ENCODE results near the gene CALML5. TPM values are rescaled to one million over a fixed set of nuclear protein-coding genes. Genes with fewer than 3 reads are reported as not detected.

Gene CALML5
- total RNA-seq (2014; rRNA removed; shearing (Covaris generic)), result not detected in 2 replicates

GRCh38 chr10:5499493-5500140 lies at the start of gene CALML5:
Gene CALML5 (minus strand): TSS chr10:5499570. CDS start chr10:5499438, 132 bp downstream.
- H3K36me3 ChIP-seq (replicated peaks; ENCODE audit: control insufficient read depth, insufficient read depth, low read length), result no peaks in the 10 kb centered on the region
- no peak within 1 kb of the TSS for H3K4me3 ChIP-seq (ENCODE audit: insufficient read depth, low read depth, low read length)
- no peaks in the 10 kb centered on the region for H3K27me3 ChIP-seq (ENCODE audit: control insufficient read depth, insufficient read depth, low read length)
- no peak for DNase-seq

GRCh38 chr10:5547931-5548660 lies 48.7 kb upstream of the CALML5 start:
- Histone ChIP-seq H3K36me3 (replicated peaks; ENCODE audit: control insufficient read depth, insufficient read depth, low read length) (no peaks in the 10 kb centered on the region), H3K4me3 (ENCODE audit: insufficient read depth, low read depth, low read length) (no peak overlapping the region), H3K27me3 (ENCODE audit: control insufficient read depth, insufficient read depth, low read length) (no peaks in the 10 kb centered on the region)
- DNase-seq, result no peak

GRCh38 chr10:5547681-5547930 lies 48.2 kb upstream of the CALML5 start:
- Histone ChIP-seq H3K4me3 (ENCODE audit: insufficient read depth, low read depth, low read length) (no peak overlapping the region), H3K36me3 (replicated peaks; ENCODE audit: control insufficient read depth, insufficient read depth, low read length) (no peaks in the 10 kb centered on the region), H3K27me3 (ENCODE audit: control insufficient read depth, insufficient read depth, low read length) (no peaks in the 10 kb centered on the region)
- no peak for DNase-seq

GRCh38 chr10:5546891-5547680 lies 47.7 kb upstream of the CALML5 start:
- Histone ChIP-seq H3K36me3 (replicated peaks; ENCODE audit: control insufficient read depth, insufficient read depth, low read length) (no peaks in the 10 kb centered on the region), H3K27me3 (ENCODE audit: control insufficient read depth, insufficient read depth, low read length) (no peaks in the 10 kb centered on the region), H3K4me3 (ENCODE audit: insufficient read depth, low read depth, low read length) (no peak overlapping the region)
- no peak for DNase-seq

GRCh38 chr10:5545778-5546710 lies 46.7 kb upstream of the CALML5 start:
- Histone ChIP-seq H3K27me3 (ENCODE audit: control insufficient read depth, insufficient read depth, low read length) (no peaks in the 10 kb centered on the region), H3K4me3 (ENCODE audit: insufficient read depth, low read depth, low read length) (no peak overlapping the region), H3K36me3 (replicated peaks; ENCODE audit: control insufficient read depth, insufficient read depth, low read length) (no peaks in the 10 kb centered on the region)
- DNase-seq, result no peak

- Histone ChIP-seq H3K36me3 (replicated peaks; ENCODE audit: control insufficient read depth, insufficient read depth, low read length) (no peaks in the 10 kb centered on the region), H3K4me3 (ENCODE audit: insufficient read depth, low read depth, low read length) (no peak overlapping the region), H3K27me3 (ENCODE audit: control insufficient read depth, insufficient read depth, low read length) (no peaks in the 10 kb centered on the region)
- DNase-seq, result no peak
Measured at GRCh38 chr10:5545426-5545777, 46.0 kb upstream of the CALML5 start.

- no peaks in the 10 kb centered on the region for H3K36me3 ChIP-seq (replicated peaks; ENCODE audit: control insufficient read depth, insufficient read depth, low read length)
- no peak for DNase-seq
- H3K4me3 ChIP-seq (ENCODE audit: insufficient read depth, low read depth, low read length), result no peak overlapping the region
- H3K27me3 ChIP-seq (ENCODE audit: control insufficient read depth, insufficient read depth, low read length), result no peaks in the 10 kb centered on the region
Measured at GRCh38 chr10:5545011-5545410, 45.6 kb upstream of the CALML5 start.

- no peak for DNase-seq
- Histone ChIP-seq H3K36me3 (replicated peaks; ENCODE audit: control insufficient read depth, insufficient read depth, low read length) (no peaks in the 10 kb centered on the region), H3K4me3 (ENCODE audit: insufficient read depth, low read depth, low read length) (no peak overlapping the region), H3K27me3 (ENCODE audit: control insufficient read depth, insufficient read depth, low read length) (no peaks in the 10 kb centered on the region)
Measured at GRCh38 chr10:5544216-5544805, 44.9 kb upstream of the CALML5 start.

GRCh38 chr10:5543623-5544022 lies 44.3 kb upstream of the CALML5 start:
- H3K36me3 ChIP-seq (replicated peaks; ENCODE audit: control insufficient read depth, insufficient read depth, low read length), result no peaks in the 10 kb centered on the region
- DNase-seq, result no peak
- H3K4me3 ChIP-seq (ENCODE audit: insufficient read depth, low read depth, low read length), result no peak overlapping the region

GRCh38 chr10:5542100-5542499 lies 42.7 kb upstream of the CALML5 start:
- Histone ChIP-seq H3K36me3 (replicated peaks; ENCODE audit: control insufficient read depth, insufficient read depth, low read length) (no peaks in the 10 kb centered on the region), H3K4me3 (ENCODE audit: insufficient read depth, low read depth, low read length) (no peak overlapping the region), H3K27me3 (ENCODE audit: control insufficient read depth, insufficient read depth, low read length) (no peaks in the 10 kb centered on the region)
- DNase-seq, result no peak

More at GRCh38 chr10:5543623-5544022, 44.3 kb upstream of the CALML5 start:
- no peaks in the 10 kb centered on the region for H3K27me3 ChIP-seq (ENCODE audit: control insufficient read depth, insufficient read depth, low read length)

- Histone ChIP-seq H3K27me3 (ENCODE audit: control insufficient read depth, insufficient read depth, low read length) (no peaks in the 10 kb centered on the region), H3K4me3 (ENCODE audit: insufficient read depth, low read depth, low read length) (no peak overlapping the region), H3K36me3 (replicated peaks; ENCODE audit: control insufficient read depth, insufficient read depth, low read length) (no peaks in the 10 kb centered on the region)
- DNase-seq, result no peak
Measured at GRCh38 chr10:5540891-5541290, 41.5 kb upstream of the CALML5 start.

GRCh38 chr10:5540080-5540479 lies 40.7 kb upstream of the CALML5 start:
- Histone ChIP-seq H3K27me3 (ENCODE audit: control insufficient read depth, insufficient read depth, low read length) (no peaks in the 10 kb centered on the region), H3K36me3 (replicated peaks; ENCODE audit: control insufficient read depth, insufficient read depth, low read length) (no peaks in the 10 kb centered on the region), H3K4me3 (ENCODE audit: insufficient read depth, low read depth, low read length) (no peak overlapping the region)
- no peak for DNase-seq

GRCh38 chr10:5538892-5539651 lies 39.7 kb upstream of the CALML5 start:
- no peak overlapping the region for H3K4me3 ChIP-seq (ENCODE audit: insufficient read depth, low read depth, low read length)
- H3K36me3 ChIP-seq (replicated peaks; ENCODE audit: control insufficient read depth, insufficient read depth, low read length), result no peaks in the 10 kb centered on the region
- H3K27me3 ChIP-seq (ENCODE audit: control insufficient read depth, insufficient read depth, low read length), result no peaks in the 10 kb centered on the region
- no peak for DNase-seq

Measured in H7 (cell line).